HEK293T (cell line): ENCODE measurements around the gene GRK4.

Experiments
- ARNT ChIP-seq: fragments of 450-650 bp; IDR thresholded peaks from 2 replicates; pipeline ENCODE4 v1.6.1; 2017; ENCODE audit warnings: mild to moderate bottlenecking
- BHLHE40 ChIP-seq: fragments of 450-650 bp; IDR thresholded peaks from 2 replicates; pipeline ENCODE4 v1.6.1; 2016; ENCODE audit warnings: mild to moderate bottlenecking, moderate library complexity, borderline replicate concordance
- ELF4 ChIP-seq: fragments of 450-650 bp; IDR thresholded peaks from 2 replicates; pipeline ENCODE4 v1.6.1; 2017; ENCODE audit warnings: antibody characterized with exemption
- FOXM1 ChIP-seq: fragments of 450-650 bp; IDR thresholded peaks from 2 replicates; pipeline ENCODE4 v1.6.1; 2017; ENCODE audit warnings: mild to moderate bottlenecking, borderline replicate concordance
- LEF1 ChIP-seq: fragments of 450-650 bp; IDR thresholded peaks from 2 replicates; pipeline ENCODE4 v1.6.1; 2017; ENCODE audit warnings: mild to moderate bottlenecking, borderline replicate concordance
- PKNOX1 ChIP-seq: fragments of 450-650 bp; IDR thresholded peaks from 2 replicates; pipeline ENCODE4 v1.6.1; 2016
- SP1 ChIP-seq: fragments of 450-650 bp; IDR thresholded peaks from 2 replicates; pipeline ENCODE4 v1.6.1; 2017
- SUZ12 ChIP-seq: fragments of 450-650 bp; IDR thresholded peaks from 2 replicates; pipeline ENCODE4 v1.6.1; 2016; ENCODE audit warnings: mild to moderate bottlenecking
- TARDBP ChIP-seq: fragments of 450-650 bp; IDR thresholded peaks from 2 replicates; pipeline ENCODE4 v1.6.1; 2016

GRCh38 chr4:3035674-3036073, 72.3 kb downstream of the GRK4 start:
- TF ChIP-seq ELF4 (no peak), FOXM1 (no peak), BHLHE40 (no peak), SUZ12 (no peak), SP1 (no peak), TARDBP (no peak), PKNOX1 (no peak), LEF1 (no peak), ARNT (no peak)
